ENCODE results near the gene MYRIP.

GRCh38 chr3:40213556-40213955 lies 404.1 kb downstream of the MYRIP start:
- no peak for TF ChIP-seq POLR2AphosphoS5 (IDR thresholded peaks at IDR 0.05)
- TF ChIP-seq CTCF (IDR thresholded peaks at IDR 0.05 in 8 of 11, conservative IDR thresholded peaks at IDR 0.05 in 3 of 11), result no peak
